K562 (cell line): ENCODE measurements around the gene CCDC28B. TPM values are rescaled to one million over a fixed set of nuclear protein-coding genes. Genes with fewer than 3 reads are reported as not detected.

Source experiments
- GATAD2B ChIP-seq: fragments of 450-650 bp; IDR thresholded peaks from 2 replicates; pipeline ENCODE4 v1.6.1; 2017; ENCODE audit warnings: mild to moderate bottlenecking, borderline replicate concordance
- ZNF583 ChIP-seq: fragments of 250-450 bp; sonication (Bioruptor Pico); IDR thresholded peaks from 2 replicates; pipeline ENCODE4 v1.4.0; 2020
- ZSCAN29 ChIP-seq: fragments of 450-650 bp; IDR thresholded peaks from 2 replicates; pipeline ENCODE4 v1.6.1; 2017
- polyA plus RNA-seq, 8 experiments: library from polyadenylated mRNA; depleted of rRNA in 4 of 8; stranded (reverse) in 5 of 8; unstranded in 3 of 8; fragments of >200 nt; fragmentation: Nextera tagmentation in 2 of 8; fragmentation: Illumina TruSeq in 1 of 8; extraction: Ambion mirVana in 2 of 8; extraction: Trizol in 1 of 8; gene quantifications; 2 replicates each; pipeline versions ENCODE4 v1.2.1 to v1.2.3, GENCODE V29; 2011 to 2014; ENCODE audit warnings: inconsistent platforms in 1 of 8, missing spikeins in 1 of 8
- total RNA-seq, 7 experiments: library from RNA; depleted of rRNA in 6 of 7; stranded (reverse); fragments of >200 nt in 6 of 7; fragmentation: Illumina TruSeq in 2 of 7; extraction: Trizol in 2 of 7; gene quantifications; 2 replicates each; pipeline versions ENCODE4 v1.2.1 to v1.2.3, GENCODE V29; 2011 to 2021; ENCODE audit warnings: low replicate concordance in 1 of 7
- TF ChIP-seq, protein P1 (sequence below): fragments of 200-600 bp; sonication (generic); IDR thresholded peaks from one replicate; pipeline ENCODE4 v1.6.1; 2012; ENCODE audit warnings: mild to moderate bottlenecking, low read depth, low read length, inconsistent platforms
- TF ChIP-seq, protein P2 (sequence below): sonication (generic); formaldehyde crosslinking; IDR thresholded peaks from 2 replicates; pipeline ENCODE4 v1.8.0; 2023; ENCODE audit warnings: missing genetic modification reagents, mild to moderate bottlenecking, borderline replicate concordance
- TF ChIP-seq, protein P3 (sequence below): fragments of 450-650 bp; formaldehyde crosslinking; IDR thresholded peaks from 2 replicates; pipeline ENCODE4 v1.4.0; 2022; ENCODE audit warnings: mild to moderate bottlenecking, moderate library complexity
- TF ChIP-seq, protein P4 (sequence below): fragments of 450-650 bp; formaldehyde crosslinking; IDR thresholded peaks from 2 replicates; pipeline ENCODE4 v1.4.0; 2020; ENCODE audit warnings: mild to moderate bottlenecking

CCDC28B gene
- total and polyA plus RNA-seq, 9 of the 15 experiments (the other 6 are each of a cell fraction or from before 2014, with no cell fraction given) = 5.7 to 54.5 (median 31.7) TPM

DNA sequence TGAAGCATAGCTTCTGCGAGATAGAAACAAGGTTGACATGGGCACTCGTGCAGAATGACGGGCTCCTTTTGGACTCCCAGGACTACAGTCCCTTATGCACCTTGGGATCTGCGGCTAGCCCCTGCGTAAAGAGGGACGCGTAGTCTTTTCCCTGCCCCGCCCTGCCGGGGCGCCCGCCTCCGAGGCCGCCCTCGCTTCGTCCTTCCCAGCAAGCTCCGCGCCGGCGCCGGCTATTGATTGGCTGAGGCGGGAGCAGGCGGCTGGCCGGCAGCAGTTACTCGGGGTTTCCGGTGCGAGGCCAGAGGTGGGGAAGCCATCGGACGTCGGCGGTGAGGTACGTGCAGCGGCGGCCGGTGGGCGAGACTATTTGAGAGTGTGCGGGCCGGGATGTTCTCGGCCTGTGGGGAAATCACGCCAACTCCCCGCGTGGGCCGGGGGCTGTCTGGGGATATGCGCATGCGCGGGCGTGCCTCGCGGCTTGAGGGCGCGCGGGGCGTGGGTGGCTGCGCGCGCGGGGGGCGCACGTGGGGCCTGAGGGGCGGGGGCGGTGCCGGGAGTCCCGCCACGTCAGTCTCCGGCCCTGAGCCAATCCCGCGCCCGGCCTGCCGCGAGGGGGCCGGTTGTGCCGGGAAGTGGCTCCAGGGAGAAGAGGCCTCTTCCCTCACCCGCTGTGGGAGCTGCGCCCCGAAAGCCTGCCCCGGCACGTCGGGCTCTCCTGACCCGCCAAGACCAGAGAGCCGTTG lies 20.8 kb upstream of the CCDC28B start, which contains the start of gene TXLNA (continued):
- TF ChIP-seq, protein P1, sequence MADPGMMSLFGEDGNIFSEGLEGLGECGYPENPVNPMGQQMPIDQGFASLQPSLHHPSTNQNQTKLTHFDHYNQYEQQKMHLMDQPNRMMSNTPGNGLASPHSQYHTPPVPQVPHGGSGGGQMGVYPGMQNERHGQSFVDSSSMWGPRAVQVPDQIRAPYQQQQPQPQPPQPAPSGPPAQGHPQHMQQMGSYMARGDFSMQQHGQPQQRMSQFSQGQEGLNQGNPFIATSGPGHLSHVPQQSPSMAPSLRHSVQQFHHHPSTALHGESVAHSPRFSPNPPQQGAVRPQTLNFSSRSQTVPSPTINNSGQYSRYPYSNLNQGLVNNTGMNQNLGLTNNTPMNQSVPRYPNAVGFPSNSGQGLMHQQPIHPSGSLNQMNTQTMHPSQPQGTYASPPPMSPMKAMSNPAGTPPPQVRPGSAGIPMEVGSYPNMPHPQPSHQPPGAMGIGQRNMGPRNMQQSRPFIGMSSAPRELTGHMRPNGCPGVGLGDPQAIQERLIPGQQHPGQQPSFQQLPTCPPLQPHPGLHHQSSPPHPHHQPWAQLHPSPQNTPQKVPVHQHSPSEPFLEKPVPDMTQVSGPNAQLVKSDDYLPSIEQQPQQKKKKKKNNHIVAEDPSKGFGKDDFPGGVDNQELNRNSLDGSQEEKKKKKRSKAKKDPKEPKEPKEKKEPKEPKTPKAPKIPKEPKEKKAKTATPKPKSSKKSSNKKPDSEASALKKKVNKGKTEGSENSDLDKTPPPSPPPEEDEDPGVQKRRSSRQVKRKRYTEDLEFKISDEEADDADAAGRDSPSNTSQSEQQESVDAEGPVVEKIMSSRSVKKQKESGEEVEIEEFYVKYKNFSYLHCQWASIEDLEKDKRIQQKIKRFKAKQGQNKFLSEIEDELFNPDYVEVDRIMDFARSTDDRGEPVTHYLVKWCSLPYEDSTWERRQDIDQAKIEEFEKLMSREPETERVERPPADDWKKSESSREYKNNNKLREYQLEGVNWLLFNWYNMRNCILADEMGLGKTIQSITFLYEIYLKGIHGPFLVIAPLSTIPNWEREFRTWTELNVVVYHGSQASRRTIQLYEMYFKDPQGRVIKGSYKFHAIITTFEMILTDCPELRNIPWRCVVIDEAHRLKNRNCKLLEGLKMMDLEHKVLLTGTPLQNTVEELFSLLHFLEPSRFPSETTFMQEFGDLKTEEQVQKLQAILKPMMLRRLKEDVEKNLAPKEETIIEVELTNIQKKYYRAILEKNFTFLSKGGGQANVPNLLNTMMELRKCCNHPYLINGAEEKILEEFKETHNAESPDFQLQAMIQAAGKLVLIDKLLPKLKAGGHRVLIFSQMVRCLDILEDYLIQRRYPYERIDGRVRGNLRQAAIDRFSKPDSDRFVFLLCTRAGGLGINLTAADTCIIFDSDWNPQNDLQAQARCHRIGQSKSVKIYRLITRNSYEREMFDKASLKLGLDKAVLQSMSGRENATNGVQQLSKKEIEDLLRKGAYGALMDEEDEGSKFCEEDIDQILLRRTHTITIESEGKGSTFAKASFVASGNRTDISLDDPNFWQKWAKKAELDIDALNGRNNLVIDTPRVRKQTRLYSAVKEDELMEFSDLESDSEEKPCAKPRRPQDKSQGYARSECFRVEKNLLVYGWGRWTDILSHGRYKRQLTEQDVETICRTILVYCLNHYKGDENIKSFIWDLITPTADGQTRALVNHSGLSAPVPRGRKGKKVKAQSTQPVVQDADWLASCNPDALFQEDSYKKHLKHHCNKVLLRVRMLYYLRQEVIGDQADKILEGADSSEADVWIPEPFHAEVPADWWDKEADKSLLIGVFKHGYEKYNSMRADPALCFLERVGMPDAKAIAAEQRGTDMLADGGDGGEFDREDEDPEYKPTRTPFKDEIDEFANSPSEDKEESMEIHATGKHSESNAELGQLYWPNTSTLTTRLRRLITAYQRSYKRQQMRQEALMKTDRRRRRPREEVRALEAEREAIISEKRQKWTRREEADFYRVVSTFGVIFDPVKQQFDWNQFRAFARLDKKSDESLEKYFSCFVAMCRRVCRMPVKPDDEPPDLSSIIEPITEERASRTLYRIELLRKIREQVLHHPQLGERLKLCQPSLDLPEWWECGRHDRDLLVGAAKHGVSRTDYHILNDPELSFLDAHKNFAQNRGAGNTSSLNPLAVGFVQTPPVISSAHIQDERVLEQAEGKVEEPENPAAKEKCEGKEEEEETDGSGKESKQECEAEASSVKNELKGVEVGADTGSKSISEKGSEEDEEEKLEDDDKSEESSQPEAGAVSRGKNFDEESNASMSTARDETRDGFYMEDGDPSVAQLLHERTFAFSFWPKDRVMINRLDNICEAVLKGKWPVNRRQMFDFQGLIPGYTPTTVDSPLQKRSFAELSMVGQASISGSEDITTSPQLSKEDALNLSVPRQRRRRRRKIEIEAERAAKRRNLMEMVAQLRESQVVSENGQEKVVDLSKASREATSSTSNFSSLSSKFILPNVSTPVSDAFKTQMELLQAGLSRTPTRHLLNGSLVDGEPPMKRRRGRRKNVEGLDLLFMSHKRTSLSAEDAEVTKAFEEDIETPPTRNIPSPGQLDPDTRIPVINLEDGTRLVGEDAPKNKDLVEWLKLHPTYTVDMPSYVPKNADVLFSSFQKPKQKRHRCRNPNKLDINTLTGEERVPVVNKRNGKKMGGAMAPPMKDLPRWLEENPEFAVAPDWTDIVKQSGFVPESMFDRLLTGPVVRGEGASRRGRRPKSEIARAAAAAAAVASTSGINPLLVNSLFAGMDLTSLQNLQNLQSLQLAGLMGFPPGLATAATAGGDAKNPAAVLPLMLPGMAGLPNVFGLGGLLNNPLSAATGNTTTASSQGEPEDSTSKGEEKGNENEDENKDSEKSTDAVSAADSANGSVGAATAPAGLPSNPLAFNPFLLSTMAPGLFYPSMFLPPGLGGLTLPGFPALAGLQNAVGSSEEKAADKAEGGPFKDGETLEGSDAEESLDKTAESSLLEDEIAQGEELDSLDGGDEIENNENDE = no peak
- TF ChIP-seq, protein P2, sequence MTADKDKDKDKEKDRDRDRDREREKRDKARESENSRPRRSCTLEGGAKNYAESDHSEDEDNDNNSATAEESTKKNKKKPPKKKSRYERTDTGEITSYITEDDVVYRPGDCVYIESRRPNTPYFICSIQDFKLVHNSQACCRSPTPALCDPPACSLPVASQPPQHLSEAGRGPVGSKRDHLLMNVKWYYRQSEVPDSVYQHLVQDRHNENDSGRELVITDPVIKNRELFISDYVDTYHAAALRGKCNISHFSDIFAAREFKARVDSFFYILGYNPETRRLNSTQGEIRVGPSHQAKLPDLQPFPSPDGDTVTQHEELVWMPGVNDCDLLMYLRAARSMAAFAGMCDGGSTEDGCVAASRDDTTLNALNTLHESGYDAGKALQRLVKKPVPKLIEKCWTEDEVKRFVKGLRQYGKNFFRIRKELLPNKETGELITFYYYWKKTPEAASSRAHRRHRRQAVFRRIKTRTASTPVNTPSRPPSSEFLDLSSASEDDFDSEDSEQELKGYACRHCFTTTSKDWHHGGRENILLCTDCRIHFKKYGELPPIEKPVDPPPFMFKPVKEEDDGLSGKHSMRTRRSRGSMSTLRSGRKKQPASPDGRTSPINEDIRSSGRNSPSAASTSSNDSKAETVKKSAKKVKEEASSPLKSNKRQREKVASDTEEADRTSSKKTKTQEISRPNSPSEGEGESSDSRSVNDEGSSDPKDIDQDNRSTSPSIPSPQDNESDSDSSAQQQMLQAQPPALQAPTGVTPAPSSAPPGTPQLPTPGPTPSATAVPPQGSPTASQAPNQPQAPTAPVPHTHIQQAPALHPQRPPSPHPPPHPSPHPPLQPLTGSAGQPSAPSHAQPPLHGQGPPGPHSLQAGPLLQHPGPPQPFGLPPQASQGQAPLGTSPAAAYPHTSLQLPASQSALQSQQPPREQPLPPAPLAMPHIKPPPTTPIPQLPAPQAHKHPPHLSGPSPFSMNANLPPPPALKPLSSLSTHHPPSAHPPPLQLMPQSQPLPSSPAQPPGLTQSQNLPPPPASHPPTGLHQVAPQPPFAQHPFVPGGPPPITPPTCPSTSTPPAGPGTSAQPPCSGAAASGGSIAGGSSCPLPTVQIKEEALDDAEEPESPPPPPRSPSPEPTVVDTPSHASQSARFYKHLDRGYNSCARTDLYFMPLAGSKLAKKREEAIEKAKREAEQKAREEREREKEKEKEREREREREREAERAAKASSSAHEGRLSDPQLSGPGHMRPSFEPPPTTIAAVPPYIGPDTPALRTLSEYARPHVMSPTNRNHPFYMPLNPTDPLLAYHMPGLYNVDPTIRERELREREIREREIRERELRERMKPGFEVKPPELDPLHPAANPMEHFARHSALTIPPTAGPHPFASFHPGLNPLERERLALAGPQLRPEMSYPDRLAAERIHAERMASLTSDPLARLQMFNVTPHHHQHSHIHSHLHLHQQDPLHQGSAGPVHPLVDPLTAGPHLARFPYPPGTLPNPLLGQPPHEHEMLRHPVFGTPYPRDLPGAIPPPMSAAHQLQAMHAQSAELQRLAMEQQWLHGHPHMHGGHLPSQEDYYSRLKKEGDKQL (CRISPR knock-in tag) = no peak
- TF ChIP-seq, protein P3, sequence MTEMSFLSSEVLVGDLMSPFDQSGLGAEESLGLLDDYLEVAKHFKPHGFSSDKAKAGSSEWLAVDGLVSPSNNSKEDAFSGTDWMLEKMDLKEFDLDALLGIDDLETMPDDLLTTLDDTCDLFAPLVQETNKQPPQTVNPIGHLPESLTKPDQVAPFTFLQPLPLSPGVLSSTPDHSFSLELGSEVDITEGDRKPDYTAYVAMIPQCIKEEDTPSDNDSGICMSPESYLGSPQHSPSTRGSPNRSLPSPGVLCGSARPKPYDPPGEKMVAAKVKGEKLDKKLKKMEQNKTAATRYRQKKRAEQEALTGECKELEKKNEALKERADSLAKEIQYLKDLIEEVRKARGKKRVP (CRISPR knock-in tag) = peak; percentile 25; the same call in 1 of the 2 replicates
- TF ChIP-seq ZSCAN29 (0 out of 2 replicates have a peak, but pooled peaks have one; percentile 56), GATAD2B (peak; percentile 100), ZNF583 (CRISPR knock-in tag) (0 out of 2 replicates have a peak, but pooled peaks have one; percentile 44)
- TF ChIP-seq, protein P4, sequence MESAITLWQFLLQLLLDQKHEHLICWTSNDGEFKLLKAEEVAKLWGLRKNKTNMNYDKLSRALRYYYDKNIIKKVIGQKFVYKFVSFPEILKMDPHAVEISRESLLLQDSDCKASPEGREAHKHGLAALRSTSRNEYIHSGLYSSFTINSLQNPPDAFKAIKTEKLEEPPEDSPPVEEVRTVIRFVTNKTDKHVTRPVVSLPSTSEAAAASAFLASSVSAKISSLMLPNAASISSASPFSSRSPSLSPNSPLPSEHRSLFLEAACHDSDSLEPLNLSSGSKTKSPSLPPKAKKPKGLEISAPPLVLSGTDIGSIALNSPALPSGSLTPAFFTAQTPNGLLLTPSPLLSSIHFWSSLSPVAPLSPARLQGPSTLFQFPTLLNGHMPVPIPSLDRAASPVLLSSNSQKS (CRISPR knock-in tag) = 0 out of 2 replicates have a peak, but pooled peaks have one; percentile 42
